Stimulated activated CD4-positive, alpha-beta T cell treated with anti-CD3 and anti-CD28 coated beads, Interleukin-1b, Interleukin-23, amount 100 ng/mL, for 4 hours (primary cell): ENCODE data around the gene BTNL9.
"Not testable (repeated sequence)": the region's sequence is repeated elsewhere in the genome, so short reads cannot be mapped to it uniquely, and the experiment has no call there.

Experiments
- DNase-seq, 2 donors: peaks; one replicate each; pipeline ENCODE4 v3.0.0-alpha.2; 2020; ENCODE audit warnings: low read depth in 2 of 2

The BTNL9 gene

DNA sequence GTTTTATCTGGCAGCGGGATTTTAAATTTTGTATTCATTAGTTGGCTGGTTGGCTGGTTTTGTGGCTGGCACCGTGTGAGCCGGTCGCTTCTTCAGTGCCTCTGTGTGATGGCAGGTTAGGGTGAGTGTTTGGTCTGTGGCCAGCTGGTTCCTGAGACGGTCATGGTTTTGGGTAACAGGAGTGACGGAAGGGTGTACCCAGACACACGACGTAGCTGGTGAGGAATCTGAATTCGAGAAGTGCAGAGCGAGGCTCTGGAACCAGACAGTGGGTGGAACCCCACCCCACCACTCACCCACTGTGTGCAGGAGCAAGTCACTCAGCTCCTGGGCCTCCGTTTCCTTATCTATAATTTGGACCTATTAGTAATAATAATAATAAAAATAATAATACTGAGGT lies 2.7 kb downstream of the BTNL9 start:
- DNase-seq = no peak

DNA sequence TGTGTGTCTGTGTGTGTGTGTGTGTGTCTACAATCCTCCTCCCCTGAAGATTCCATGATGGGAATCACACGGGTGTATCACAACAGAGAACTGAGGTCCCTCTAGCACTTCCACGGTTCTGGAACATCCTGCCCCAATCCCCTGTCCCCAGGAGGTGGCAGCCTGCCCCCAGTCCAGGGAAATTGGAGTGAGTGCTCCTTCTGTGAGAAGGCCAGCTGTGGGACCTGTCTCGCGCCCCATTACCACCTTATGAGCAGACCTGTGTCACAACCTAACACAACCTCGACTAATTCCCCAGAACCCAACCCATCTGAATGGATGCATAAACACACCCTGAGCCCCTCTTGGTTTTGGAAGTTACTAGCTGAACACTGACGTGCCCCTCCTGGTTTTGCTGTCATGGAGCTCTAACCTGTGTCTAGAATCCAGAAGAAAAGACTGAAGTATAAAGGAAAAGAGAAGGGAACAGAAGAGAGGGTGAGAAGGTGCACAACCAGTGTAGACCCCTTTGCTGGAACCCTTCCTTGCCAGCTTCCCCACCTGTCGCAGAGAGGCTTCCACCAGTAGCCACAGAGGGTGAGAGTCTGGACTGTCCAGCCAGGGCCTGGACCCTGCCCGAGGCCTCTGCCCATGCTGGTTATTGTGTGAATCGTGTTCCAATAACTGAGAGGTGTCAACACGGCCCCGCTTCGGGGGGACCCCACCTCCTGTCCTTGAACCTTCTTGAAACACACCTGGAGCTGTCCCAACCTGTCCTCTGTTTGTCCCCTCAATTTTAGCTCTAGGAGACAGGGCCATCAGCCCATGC lies 3.4 kb downstream of the BTNL9 start:
- no peak for DNase-seq

DNA sequence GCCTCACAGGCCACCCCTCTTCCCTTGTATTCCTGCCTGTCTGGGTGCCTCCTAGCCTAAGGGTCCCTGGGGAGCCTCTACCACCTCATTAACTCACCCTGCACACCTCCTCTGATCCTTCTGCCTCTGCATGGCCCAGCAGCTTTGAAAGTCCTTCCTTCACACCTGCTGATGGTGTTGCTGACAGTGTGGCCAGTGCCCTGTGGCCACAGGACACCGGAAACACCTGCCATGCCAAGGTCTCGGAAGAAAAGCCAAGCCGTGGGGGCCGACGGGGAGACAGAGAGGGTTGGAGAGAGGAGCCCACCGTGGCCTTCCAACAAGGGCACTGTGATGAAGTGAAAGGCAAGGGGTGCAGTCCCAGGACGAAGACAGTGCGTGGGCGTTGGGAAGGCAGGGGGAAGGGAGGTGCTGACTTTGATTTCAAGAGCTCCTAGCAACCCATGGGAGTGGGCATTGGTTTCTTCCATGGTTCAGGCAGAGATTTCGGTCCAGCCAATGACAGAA lies 4.1 kb downstream of the BTNL9 start:
- DNase-seq = no peak

DNA sequence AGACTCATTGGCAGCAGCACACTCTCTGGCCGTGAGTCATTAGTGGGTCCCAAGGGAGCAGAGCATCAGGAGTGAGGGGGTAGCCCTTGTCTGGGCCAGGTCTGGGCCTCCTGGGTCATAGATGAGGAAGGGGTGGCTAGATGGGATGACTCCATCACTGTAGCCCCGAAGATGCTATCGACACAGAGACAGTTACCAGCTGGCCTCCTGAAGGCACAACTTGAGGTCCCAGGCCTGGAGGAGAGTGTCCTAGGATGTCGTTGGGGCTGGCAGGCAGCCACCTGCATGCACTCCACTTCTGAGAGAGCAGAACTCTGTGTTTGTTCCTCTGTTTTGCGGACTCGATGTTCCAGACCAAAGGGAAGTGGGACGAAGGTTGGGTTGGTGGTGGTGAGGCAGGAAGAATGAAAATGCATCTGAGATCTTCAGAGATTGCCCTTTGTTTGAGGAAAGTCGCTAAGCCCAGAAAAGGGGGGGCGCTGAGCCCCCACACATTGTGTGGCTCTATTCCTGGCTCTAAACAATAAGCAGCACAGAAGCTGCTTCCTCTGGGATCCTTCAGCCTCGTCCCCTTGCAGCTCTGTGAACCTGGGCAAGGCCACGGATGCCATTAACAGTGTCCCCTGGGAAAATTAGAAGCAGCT lies 4.7 kb downstream of the BTNL9 start:
- DNase-seq = no peak

DNA sequence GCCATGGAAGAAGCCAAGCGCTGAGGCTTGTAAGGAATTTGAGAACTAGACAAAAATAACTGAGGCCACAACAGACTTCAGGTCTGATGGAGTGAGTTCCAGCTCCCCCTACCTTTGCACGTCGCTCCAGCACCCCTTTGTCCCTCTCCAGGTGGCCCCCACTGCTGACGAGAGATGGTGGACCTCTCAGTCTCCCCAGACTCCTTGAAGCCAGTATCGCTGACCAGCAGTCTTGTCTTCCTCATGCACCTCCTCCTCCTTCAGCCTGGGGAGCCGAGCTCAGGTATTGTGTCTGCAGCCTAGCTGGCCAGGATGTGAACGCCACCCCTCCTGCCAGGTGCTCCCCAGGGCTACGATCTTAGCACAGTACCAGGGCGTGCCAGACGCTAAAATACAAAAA lies 5.2 kb downstream of the BTNL9 start:
- DNase-seq = no peak

DNA sequence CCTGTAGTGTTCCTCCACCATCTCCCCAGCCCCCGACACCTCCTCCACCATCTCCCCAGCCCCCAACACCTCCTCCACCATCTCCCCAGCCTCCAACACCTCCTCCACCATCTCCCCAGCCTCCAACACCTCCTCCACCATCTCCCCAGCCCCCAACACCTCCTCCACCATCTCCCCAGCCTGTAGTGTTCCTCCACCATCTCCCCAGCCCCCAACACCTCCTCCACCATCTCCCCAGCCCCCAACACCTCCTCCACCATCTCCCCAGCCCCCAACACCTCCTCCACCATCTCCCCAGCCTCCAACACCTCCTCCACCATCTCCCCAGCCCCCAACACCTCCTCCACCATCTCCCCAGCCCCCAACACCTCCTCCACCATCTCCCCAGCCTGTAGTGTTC lies 5.8 kb downstream of the BTNL9 start:
- not testable (repeated sequence) for DNase-seq

DNA sequence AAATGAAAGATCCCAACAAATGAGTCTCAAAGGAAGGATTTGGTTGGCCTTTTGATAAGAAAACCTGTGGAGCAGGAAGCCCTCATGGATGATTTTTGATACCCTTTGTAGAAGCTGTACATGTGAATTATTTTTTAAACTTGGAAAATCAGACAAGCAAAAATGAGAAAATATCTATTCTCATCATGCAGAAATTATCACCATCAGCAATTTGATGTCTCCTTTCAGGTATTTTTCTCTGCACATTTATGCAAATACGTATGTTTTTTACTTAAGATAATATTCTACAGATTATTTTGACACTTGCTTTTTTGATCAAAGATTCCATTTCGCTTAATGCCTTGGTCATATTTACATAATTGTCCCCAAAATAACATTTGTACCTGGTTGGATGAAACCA lies 7.2 kb downstream of the BTNL9 start:
- no peak for DNase-seq

DNA sequence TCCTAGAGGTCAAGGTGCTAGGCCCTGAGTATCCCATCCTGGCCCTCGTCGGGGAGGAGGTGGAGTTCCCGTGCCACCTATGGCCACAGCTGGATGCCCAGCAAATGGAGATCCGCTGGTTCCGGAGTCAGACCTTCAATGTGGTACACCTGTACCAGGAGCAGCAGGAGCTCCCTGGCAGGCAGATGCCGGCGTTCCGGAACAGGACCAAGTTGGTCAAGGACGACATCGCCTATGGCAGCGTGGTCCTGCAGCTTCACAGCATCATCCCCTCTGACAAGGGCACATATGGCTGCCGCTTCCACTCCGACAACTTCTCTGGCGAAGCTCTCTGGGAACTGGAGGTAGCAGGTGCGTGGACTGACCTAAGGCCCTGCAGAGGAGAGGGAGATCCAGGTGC lies 7.9 kb downstream of the BTNL9 start:
- DNase-seq = no peak

DNA sequence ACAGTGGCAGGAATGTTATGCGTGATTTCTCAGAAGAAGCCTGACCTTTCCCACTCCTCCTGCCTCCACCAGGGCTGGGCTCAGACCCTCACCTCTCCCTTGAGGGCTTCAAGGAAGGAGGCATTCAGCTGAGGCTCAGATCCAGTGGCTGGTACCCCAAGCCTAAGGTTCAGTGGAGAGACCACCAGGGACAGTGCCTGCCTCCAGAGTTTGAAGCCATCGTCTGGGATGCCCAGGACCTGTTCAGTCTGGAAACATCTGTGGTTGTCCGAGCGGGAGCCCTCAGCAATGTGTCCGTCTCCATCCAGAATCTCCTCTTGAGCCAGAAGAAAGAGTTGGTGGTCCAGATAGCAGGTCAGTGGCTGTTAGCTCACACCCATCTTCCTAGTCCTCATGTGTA lies 9.9 kb downstream of the BTNL9 start:
- DNase-seq = no peak

DNA sequence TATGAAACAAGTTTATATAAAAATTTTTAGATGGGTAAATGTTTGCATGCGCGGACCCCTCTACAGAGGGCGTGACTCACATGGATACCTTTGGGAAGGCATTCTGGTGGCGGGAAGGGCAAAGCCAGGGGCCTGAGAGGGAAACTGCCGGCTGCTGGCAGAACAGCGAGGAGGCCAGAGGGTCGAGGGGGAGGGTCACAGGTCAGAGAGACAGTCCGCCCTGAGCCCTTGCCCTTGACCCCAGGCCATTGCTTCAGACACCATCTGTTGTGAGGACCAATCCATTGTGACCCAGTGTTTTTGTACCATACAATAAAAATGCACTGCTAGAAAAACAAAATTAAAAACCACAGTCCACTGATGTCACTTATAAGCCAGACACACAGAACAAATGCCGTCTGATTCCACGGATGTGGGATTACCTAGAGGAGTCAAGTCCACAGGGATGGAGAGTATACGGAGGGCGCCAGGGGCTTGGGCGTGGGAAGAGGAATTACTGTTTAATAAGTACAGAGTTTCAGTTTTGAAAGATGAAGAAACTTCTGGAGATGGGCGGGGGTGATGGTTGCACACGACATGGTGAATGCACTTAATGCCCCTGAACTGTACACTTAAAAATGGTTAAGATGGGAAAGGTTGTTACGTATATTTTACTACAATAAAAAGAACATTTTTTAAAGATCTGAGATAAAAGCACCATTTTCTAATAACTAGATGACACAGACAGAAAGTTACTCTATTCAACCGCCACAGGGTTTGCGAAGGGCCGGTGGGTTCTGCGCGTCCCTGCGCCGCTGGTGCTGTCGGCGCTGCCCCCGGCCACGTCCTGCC lies 12.0 kb downstream of the BTNL9 start:
- DNase-seq = no peak

DNA sequence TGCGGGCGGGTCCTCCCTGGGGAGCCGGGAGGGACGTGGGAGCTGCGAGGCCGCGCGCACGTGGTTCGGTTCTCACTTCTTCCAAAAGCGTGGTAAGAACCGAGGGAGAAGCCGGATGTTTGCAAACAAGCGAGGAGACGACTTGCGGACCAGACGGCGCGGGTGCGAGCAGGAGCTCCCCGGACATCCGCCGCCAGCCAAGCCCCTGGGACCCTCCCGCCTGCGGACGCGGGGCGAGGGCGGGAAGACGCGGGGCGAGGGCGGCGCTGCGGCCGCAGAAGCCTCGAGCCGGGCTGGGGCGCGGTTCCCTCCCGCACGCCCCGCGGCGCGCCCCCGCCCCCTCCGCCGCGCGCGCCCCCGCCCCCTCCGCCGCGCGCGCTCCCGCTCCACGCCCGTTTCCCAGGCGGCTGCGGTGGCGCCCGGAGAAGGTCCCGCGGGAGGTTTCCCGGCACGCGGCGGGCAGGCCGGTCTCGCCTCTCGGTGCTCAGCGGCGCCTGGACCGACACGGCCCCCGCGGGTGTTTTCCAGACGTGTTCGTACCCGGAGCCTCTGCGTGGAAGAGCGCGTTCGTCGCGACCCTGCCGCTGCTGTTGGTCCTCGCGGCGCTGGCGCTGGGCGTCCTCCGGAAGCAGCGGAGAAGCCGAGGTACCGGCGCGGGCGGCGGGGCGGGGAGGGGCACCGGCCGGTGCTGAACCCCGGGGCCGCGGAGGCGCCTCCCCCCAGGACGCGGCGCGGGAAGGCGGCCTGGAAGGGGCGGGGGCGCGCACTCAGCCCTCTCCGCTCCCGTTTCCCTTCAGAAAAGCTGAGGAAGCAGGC lies 12.8 kb downstream of the BTNL9 start:
- peak in 1 of 2 donors; percentile 18 for DNase-seq

DNA sequence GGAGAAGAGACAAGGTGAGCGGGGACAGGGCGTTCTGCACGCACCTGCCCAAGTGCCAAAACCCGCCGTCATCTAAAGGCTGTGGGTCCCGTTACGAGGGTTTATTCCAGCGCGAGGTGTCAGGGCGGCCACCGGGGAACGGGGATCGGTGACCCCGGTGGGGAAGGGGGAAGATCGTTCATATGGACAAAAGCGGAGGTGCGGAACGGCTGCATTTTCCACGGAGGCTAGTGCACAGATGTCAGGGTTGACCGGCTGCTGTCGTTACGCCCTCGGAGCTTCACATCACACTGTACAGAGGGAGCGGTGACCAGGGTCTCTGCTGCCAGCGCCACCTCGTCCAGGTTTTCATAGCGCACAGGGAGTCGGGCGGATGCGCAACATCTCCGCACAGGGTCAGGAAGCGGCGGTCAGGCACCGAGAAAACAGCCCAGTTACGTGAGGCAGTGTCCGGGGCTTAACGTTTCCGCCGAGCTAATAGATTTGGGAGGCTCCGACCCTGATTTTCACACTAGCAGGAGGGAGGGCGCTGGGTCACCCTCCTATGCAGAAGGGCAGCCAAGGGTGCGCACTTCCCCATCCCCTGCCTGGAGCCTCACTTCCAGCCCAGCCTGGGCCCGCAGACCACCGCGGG lies 13.5 kb downstream of the BTNL9 start:
- DNase-seq = no peak

DNA sequence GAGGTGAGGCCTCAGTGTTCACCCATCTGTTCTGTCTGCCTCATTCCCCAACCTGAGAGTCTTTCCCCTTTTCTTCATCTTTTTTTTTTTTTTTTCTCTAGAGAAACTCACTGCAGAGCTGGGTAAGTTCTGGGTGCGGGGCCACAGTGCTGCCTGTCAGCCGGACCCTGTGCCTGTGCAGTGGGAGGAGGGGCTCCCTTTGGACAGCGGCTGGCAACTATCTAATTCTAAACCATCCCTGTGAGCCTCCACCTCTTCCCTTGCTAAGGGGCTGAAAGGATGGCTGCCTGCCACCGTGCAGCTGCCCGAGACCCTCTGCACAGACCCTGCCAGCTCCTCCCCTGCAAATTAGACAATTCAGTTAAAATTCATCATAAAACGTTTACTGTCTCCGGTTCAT lies 14.1 kb downstream of the BTNL9 start:
- DNase-seq = no peak

DNA sequence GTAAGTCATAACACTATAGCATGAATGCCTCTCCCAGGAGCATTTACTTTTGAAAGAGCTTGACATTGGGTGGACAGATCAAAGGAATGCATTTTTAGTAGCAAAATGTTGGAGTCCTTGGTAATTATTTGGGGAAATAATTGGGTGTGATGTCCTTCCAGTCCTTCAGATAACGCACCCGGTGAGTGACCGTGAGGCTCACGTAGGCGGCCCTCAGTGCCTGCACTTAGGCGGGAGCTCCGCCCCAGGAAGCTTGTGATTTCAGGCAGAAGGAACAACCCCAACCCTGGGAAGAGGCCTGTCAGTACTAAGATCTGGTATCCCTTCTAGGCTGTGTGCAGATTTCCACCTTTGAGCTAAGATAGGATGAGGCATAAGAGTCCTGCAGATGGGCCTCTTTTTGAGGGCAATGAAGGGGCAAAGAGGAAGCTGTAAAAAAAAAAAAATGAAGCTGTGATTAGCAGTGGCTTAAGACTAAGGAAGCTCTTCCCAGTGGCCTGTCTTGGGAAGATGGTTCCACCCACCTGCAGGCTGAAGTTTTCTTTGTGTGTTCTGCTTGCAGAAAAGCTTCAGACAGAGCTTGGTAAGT lies 14.9 kb downstream of the BTNL9 start:
- no peak for DNase-seq

DNA sequence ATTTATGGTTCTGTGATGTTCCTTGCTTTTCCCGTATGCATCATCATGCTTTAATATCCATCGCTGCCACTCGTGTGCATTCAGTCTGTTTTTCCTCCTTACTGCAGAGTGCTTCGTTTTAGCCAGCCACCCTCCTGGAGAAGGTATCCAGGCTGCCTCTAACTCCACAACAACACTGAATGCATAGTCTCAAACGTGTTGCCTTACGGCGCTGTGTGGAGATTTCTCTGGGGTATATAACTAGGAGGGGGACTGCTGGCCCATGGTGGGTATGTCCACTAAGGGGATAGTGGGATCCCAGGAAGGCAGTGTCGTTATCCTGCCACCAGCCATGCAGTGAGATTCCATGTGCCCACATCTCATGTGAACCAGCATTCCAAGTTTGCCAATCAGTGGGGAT lies 16.4 kb downstream of the BTNL9 start:
- DNase-seq = no peak

DNA sequence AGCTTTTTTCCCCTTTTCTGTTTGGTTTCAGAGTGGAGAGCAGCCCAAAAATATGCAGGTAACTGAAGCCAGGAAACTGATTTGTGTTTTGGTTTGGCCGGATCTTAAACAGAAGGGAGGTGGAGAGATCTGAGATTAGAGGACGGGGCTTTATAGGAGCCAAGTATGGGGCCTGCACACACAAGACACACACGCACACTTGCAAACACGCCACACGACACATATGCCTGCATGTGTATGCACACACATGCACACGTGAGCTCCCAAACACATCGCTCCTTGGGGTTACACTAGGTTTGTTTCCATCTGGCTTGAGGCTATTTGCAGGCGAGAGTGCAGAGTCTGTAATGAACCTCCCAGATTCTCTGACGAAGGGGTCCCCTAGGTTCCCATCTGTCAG lies 18.3 kb downstream of the BTNL9 start:
- no peak for DNase-seq

DNA sequence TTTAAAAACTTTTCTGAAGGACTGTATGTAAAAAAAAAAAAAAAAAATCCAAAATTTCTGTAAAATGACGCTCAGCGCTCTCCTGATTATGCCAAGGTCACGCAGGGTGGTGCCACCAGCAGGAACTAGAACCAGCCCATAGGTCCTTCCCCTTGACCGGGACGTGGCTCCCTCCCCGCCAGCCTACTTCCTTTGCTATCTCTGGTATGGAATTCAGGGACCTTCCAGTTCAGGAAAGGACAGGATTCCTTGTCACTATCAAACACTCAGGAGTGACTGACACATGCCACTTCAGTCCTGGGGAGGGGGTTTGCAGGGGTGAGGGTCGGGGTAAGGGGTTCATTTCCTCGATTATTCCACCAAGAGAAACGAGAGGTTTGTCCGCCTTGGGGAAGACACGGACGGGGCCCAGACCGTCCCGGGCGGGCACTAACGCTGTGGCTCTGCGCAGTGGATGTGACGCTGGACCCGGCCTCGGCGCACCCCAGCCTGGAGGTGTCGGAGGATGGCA lies 18.8 kb downstream of the BTNL9 start:
- DNase-seq = no peak

DNA sequence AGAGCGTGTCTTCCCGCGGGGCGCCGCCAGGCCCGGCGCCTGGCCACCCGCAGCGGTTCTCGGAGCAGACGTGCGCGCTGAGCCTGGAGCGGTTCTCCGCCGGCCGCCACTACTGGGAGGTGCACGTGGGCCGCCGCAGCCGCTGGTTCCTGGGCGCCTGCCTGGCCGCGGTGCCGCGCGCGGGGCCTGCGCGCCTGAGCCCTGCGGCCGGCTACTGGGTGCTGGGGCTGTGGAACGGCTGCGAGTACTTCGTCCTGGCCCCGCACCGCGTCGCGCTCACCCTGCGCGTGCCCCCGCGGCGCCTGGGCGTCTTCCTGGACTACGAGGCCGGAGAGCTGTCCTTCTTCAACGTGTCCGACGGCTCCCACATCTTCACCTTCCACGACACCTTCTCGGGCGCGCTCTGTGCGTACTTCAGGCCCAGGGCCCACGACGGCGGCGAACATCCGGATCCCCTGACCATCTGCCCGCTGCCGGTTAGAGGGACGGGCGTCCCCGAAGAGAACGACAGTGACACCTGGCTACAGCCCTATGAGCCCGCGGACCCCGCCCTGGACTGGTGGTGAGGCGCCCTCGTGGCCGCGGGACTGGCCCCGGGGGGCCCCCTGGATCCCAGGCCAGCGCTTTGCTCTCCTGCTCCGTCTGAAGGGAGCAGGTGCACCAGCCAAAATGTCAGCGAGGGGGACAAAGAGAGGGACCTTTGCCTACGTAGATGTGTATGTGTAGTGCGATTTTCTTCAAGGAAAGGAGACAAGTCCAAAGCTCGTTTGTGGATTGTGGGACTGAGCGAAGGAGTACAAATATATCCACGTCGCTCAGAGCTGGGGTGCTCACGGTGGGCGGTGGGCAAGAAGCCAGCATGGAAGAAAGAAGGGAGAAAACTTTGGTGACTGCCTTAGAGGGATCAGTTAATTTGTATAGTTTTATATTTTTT lies 19.5 kb downstream of the BTNL9 start:
- no peak for DNase-seq

DNA sequence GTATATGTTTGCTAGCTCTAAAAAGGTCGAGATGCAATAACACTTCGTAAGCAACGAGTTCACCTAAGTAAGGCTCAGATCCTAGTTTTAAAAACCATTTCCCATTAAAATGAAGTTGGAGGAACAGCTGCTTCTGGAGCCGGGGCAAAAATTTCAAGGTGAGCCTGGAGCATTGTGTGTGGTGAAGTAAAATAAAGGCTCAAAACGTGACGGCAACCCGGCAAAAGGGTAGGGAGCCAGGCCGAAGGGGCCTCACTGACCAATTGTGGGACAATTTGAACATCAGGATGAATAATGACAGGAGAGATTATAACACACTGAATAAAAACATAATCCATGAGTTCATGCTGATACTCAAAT lies 20.1 kb downstream of the BTNL9 start:
- no peak for DNase-seq

DNA sequence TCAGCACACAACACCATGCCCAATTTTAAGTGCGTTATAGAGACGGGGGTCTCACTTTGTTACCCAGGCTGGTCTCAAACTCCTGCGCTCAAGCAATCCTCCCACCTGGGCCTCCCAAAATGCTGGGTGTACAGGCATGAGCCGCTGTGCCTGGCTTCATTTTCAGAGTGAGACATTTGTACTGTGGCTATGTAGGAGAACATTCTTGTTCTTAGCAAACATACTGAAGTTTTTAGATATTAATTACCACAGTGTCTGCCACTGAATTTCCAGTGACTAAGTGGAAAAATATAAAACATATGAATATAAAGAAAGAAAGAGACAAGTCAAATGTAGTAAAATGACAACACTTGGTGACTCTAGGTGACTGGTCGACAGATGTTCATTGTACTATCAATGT lies 20.9 kb downstream of the BTNL9 start:
- no peak for DNase-seq
